Measurements from ENCODE around the gene KCNG4.

KCNG4 gene

GRCh38 chr16:84226026-84226425 lies 13.8 kb downstream of the KCNG4 start:
- ChIA-PET POLR2A (no interaction called here), CTCF (no interaction called here)
- DNase-seq (ENCODE audit: extremely low spot score), result no peak
- no peak for TF ChIP-seq FOXM1 (IDR thresholded peaks at IDR 0.05; ENCODE audit: borderline replicate concordance)
- TF ChIP-seq FOXA1 (IDR thresholded peaks at IDR 0.05), result no peak
- TF ChIP-seq LEF1 (IDR thresholded peaks at IDR 0.05; ENCODE audit: borderline replicate concordance), result no peak
- TF ChIP-seq CTBP1 (IDR thresholded peaks at IDR 0.05; ENCODE audit: borderline replicate concordance), result no peak
- TF ChIP-seq SUZ12 (IDR thresholded peaks at IDR 0.05), result no peak
- no peak for TF ChIP-seq FOXK2 (IDR thresholded peaks at IDR 0.05)
- TF ChIP-seq ARNT (IDR thresholded peaks at IDR 0.05), result no peak
- TF ChIP-seq ELF4 (IDR thresholded peaks at IDR 0.05), result no peak
- no peak for TF ChIP-seq SP1 (IDR thresholded peaks at IDR 0.05)
- no peak for TF ChIP-seq NFRKB (IDR thresholded peaks at IDR 0.05)
- no peak for TF ChIP-seq PKNOX1 (IDR thresholded peaks at IDR 0.05)
- no peak for TF ChIP-seq ZNF384 (IDR thresholded peaks at IDR 0.05)
- TF ChIP-seq TARDBP (IDR thresholded peaks at IDR 0.05), result no peak
- TF ChIP-seq HDGF (IDR thresholded peaks at IDR 0.05; ENCODE audit: borderline replicate concordance), result no peak
- no peak for TF ChIP-seq L3MBTL2 (conservative IDR thresholded peaks at IDR 0.05)
- no peak for TF ChIP-seq BHLHE40 (IDR thresholded peaks at IDR 0.05; ENCODE audit: borderline replicate concordance)

- ChIA-PET POLR2A (no interaction called here), CTCF (no interaction called here)
- no peak for TF ChIP-seq SP1 (IDR thresholded peaks at IDR 0.05)
- no peak for TF ChIP-seq TARDBP (IDR thresholded peaks at IDR 0.05)
- no peak for TF ChIP-seq FOXA1 (IDR thresholded peaks at IDR 0.05)
- no peak for TF ChIP-seq FOXK2 (IDR thresholded peaks at IDR 0.05)
- TF ChIP-seq CTBP1 (IDR thresholded peaks at IDR 0.05; ENCODE audit: borderline replicate concordance), result no peak
- no peak for TF ChIP-seq NFRKB (IDR thresholded peaks at IDR 0.05)
- no peak for TF ChIP-seq HDGF (IDR thresholded peaks at IDR 0.05; ENCODE audit: borderline replicate concordance)
- no peak for TF ChIP-seq SUZ12 (IDR thresholded peaks at IDR 0.05)
- no peak for TF ChIP-seq ELF4 (IDR thresholded peaks at IDR 0.05)
- TF ChIP-seq FOXM1 (IDR thresholded peaks at IDR 0.05; ENCODE audit: borderline replicate concordance), result no peak
- TF ChIP-seq ARNT (IDR thresholded peaks at IDR 0.05), result no peak
- no peak for TF ChIP-seq LEF1 (IDR thresholded peaks at IDR 0.05; ENCODE audit: borderline replicate concordance)
- no peak for TF ChIP-seq BHLHE40 (IDR thresholded peaks at IDR 0.05; ENCODE audit: borderline replicate concordance)
- no peak for TF ChIP-seq ZNF384 (IDR thresholded peaks at IDR 0.05)
- DNase-seq (ENCODE audit: extremely low spot score), result no peak
These were observed 14.2 kb downstream of the KCNG4 start for GRCh38 chr16:84225571-84225970.

GRCh38 chr16:84225126-84225525 lies 14.7 kb downstream of the KCNG4 start:
- POLR2A ChIA-PET, result no interaction called here
- DNase-seq (ENCODE audit: extremely low spot score), result no peak
- TF ChIP-seq LEF1 (IDR thresholded peaks at IDR 0.05; ENCODE audit: borderline replicate concordance) (no peak), L3MBTL2 (conservative IDR thresholded peaks at IDR 0.05) (no peak), PKNOX1 (IDR thresholded peaks at IDR 0.05) (no peak), FOXA1 (IDR thresholded peaks at IDR 0.05) (no peak), BHLHE40 (IDR thresholded peaks at IDR 0.05; ENCODE audit: borderline replicate concordance) (no peak), ARNT (IDR thresholded peaks at IDR 0.05) (no peak), CTBP1 (IDR thresholded peaks at IDR 0.05; ENCODE audit: borderline replicate concordance) (no peak), SP1 (IDR thresholded peaks at IDR 0.05) (no peak), ELF4 (IDR thresholded peaks at IDR 0.05) (no peak), FOXK2 (IDR thresholded peaks at IDR 0.05) (no peak), NFRKB (IDR thresholded peaks at IDR 0.05) (no peak), TARDBP (IDR thresholded peaks at IDR 0.05) (no peak), FOXM1 (IDR thresholded peaks at IDR 0.05; ENCODE audit: borderline replicate concordance) (no peak), SUZ12 (IDR thresholded peaks at IDR 0.05) (no peak), ZNF384 (IDR thresholded peaks at IDR 0.05) (no peak), HDGF (IDR thresholded peaks at IDR 0.05; ENCODE audit: borderline replicate concordance) (no peak)
- CTCF ChIA-PET, result no interaction called here

GRCh38 chr16:84224554-84224953 lies 15.3 kb downstream of the KCNG4 start:
- DNase-seq (ENCODE audit: extremely low spot score), result no peak
- CTCF ChIA-PET, result no interaction called here
- POLR2A ChIA-PET, result no interaction called here
- TF ChIP-seq FOXK2 (IDR thresholded peaks at IDR 0.05), result no peak
- TF ChIP-seq ZNF384 (IDR thresholded peaks at IDR 0.05), result no peak
- no peak for TF ChIP-seq CTBP1 (IDR thresholded peaks at IDR 0.05; ENCODE audit: borderline replicate concordance)
- no peak for TF ChIP-seq SP1 (IDR thresholded peaks at IDR 0.05)
- TF ChIP-seq TARDBP (IDR thresholded peaks at IDR 0.05), result no peak
- no peak for TF ChIP-seq ELF4 (IDR thresholded peaks at IDR 0.05)
- no peak for TF ChIP-seq PKNOX1 (IDR thresholded peaks at IDR 0.05)
- no peak for TF ChIP-seq LEF1 (IDR thresholded peaks at IDR 0.05; ENCODE audit: borderline replicate concordance)
- no peak for TF ChIP-seq L3MBTL2 (conservative IDR thresholded peaks at IDR 0.05)
- TF ChIP-seq ARNT (IDR thresholded peaks at IDR 0.05), result no peak
- no peak for TF ChIP-seq HDGF (IDR thresholded peaks at IDR 0.05; ENCODE audit: borderline replicate concordance)
- no peak for TF ChIP-seq NFRKB (IDR thresholded peaks at IDR 0.05)
- TF ChIP-seq SUZ12 (IDR thresholded peaks at IDR 0.05), result no peak
- TF ChIP-seq FOXA1 (IDR thresholded peaks at IDR 0.05), result no peak
- TF ChIP-seq FOXM1 (IDR thresholded peaks at IDR 0.05; ENCODE audit: borderline replicate concordance), result no peak
- no peak for TF ChIP-seq BHLHE40 (IDR thresholded peaks at IDR 0.05; ENCODE audit: borderline replicate concordance)

- no peak for DNase-seq (ENCODE audit: extremely low spot score)
- CTCF ChIA-PET, result interaction anchor here (0.6 kb wide), 2 partner anchors 107 to 158 kb away, joined by 3 to 5 read pairs; partner anchors contain the start of gene MBTPS1
- TF ChIP-seq ELF4 (IDR thresholded peaks at IDR 0.05) (no peak), ARNT (IDR thresholded peaks at IDR 0.05) (no peak), FOXM1 (IDR thresholded peaks at IDR 0.05; ENCODE audit: borderline replicate concordance) (no peak), SUZ12 (IDR thresholded peaks at IDR 0.05) (no peak), HDGF (IDR thresholded peaks at IDR 0.05; ENCODE audit: borderline replicate concordance) (no peak), TARDBP (IDR thresholded peaks at IDR 0.05) (no peak), LEF1 (IDR thresholded peaks at IDR 0.05; ENCODE audit: borderline replicate concordance) (no peak), SP1 (IDR thresholded peaks at IDR 0.05) (no peak), CTBP1 (IDR thresholded peaks at IDR 0.05; ENCODE audit: borderline replicate concordance) (no peak), PKNOX1 (IDR thresholded peaks at IDR 0.05) (no peak), BHLHE40 (IDR thresholded peaks at IDR 0.05; ENCODE audit: borderline replicate concordance) (no peak), ZNF384 (IDR thresholded peaks at IDR 0.05) (no peak), NFRKB (IDR thresholded peaks at IDR 0.05) (no peak), FOXA1 (IDR thresholded peaks at IDR 0.05) (no peak), FOXK2 (IDR thresholded peaks at IDR 0.05) (no peak)
- POLR2A ChIA-PET, result no interaction called here
These were observed 16.4 kb downstream of the KCNG4 start for GRCh38 chr16:84223456-84223855.

All from HEK293T (cell line).